IPS DF 6.9 (cell line): ENCODE results near the gene SPSB2.
"Not testable (repeated sequence)": the region's sequence is repeated elsewhere in the genome, so short reads cannot be mapped to it uniquely, and the experiment has no call there.

ENCODE experiments used
- DNase-seq: peaks from one replicate; pipeline ENCODE4 v3.0.0-alpha.2; 2013; ENCODE audit warnings: low read depth, low spot score
- H3K27ac ChIP-seq: one replicate; pipeline ENCODE4 v1.5.1; 2013; ENCODE audit warnings: low read length, control low read depth
- H3K27me3 ChIP-seq: 2 replicates; pipeline ENCODE4 v1.6.1; 2013; ENCODE audit warnings: mild to moderate bottlenecking, low read length; ENCODE audit not compliant: control insufficient read depth, insufficient read depth
- H3K36me3 ChIP-seq: 2 replicates; pipeline ENCODE4 v1.6.1; 2013; ENCODE audit warnings: low read length; ENCODE audit not compliant: control insufficient read depth, insufficient read depth
- H3K4me1 ChIP-seq: 2 replicates; pipeline ENCODE4 v1.6.1; 2013; ENCODE audit warnings: low read length; ENCODE audit not compliant: control insufficient read depth, insufficient read depth
- H3K4me3 ChIP-seq: 2 replicates; pipeline ENCODE4 v1.5.1; 2013; ENCODE audit warnings: mild to moderate bottlenecking, low read length
- H3K9me3 ChIP-seq: 2 replicates; pipeline ENCODE4 v1.6.1; 2013; ENCODE audit warnings: low read length, inconsistent platforms; ENCODE audit not compliant: control insufficient read depth, insufficient read depth
- WGBS: extraction: QIAGEN DNeasy Blood & Tissue Kit; methylation state at CpG from one replicate; pipeline ENCODE4 v1.1.7; 2013; ENCODE audit warnings: mixed read lengths, missing lambda C conversion rate; ENCODE audit not compliant: insufficient read length, insufficient coverage; 5-methylcytosine and 5-hydroxymethylcytosine counted together

The SPSB2 gene

GRCh38 chr12:6869049-6870021 lies 3.8 kb downstream of the SPSB2 start:
- WGBS, result no CpG with 5 or more reads among the region's 12 CpGs
- Histone ChIP-seq H3K36me3 (peaks cover 24% of the 10 kb centered on the region), H3K4me3 (peak overlapping the region; percentile 91; the same call in 1 of the 2 replicates), H3K4me1 (peaks cover 9% of the 10 kb centered on the region), H3K27ac (no peak overlapping the region), H3K9me3 (no peaks in the 10 kb centered on the region), H3K27me3 (no peaks in the 10 kb centered on the region)
- no peak for DNase-seq

GRCh38 chr12:6868211-6869048 lies 4.7 kb downstream of the SPSB2 start:
- peak overlapping the region; percentile 91 for H3K4me3 ChIP-seq
- no peaks in the 10 kb centered on the region for H3K9me3 ChIP-seq
- peaks cover 9% of the 10 kb centered on the region for H3K4me1 ChIP-seq
- DNase-seq, result no peak
- peaks cover 27% of the 10 kb centered on the region for H3K36me3 ChIP-seq
- H3K27ac ChIP-seq, result no peak overlapping the region
- no CpG with 5 or more reads among the region's 22 CpGs for WGBS
- H3K27me3 ChIP-seq, result no peaks in the 10 kb centered on the region

- H3K27ac ChIP-seq, result no peak within 1 kb of the TSS
- no peaks in the 10 kb centered on the region for H3K9me3 ChIP-seq
- peaks cover 27% of the 10 kb centered on the region for H3K36me3 ChIP-seq
- H3K4me3 ChIP-seq, result peak within 1 kb of the TSS; percentile 91
- no peaks in the 10 kb centered on the region for H3K27me3 ChIP-seq
- H3K4me1 ChIP-seq, result peaks cover 9% of the 10 kb centered on the region
- no peak for DNase-seq
- no CpG with 5 or more reads among the region's 86 CpGs for WGBS
Observed at GRCh38 chr12:6867413-6868210, 5.5 kb downstream of the SPSB2 start, which contains the start of gene TPI1. TPI1 (plus strand) TSS chr12:6867531; CDS start chr12:6867567, 36 bp downstream.

GRCh38 chr12:6866920-6867412 lies 6.1 kb downstream of the SPSB2 start:
- Histone ChIP-seq H3K27ac (no peak overlapping the region), H3K27me3 (no peaks in the 10 kb centered on the region), H3K4me3 (peak overlapping the region; percentile 91; the same call in 1 of the 2 replicates), H3K4me1 (peaks cover 9% of the 10 kb centered on the region), H3K9me3 (no peaks in the 10 kb centered on the region), H3K36me3 (peaks cover 27% of the 10 kb centered on the region)
- no CpG with 5 or more reads among the region's 33 CpGs for WGBS
- no peak for DNase-seq

- WGBS, result no CpG with 5 or more reads among the region's 19 CpGs
- no peaks in the 10 kb centered on the region for H3K9me3 ChIP-seq
- H3K27ac ChIP-seq, result no peak overlapping the region
- H3K36me3 ChIP-seq, result peaks cover 31% of the 10 kb centered on the region
- H3K27me3 ChIP-seq, result no peaks in the 10 kb centered on the region
- H3K4me3 ChIP-seq, result no peak overlapping the region; the same call in 1 of the 2 replicates
- peaks cover 9% of the 10 kb centered on the region for H3K4me1 ChIP-seq
- DNase-seq, result no peak
Observed at GRCh38 chr12:6866163-6866919, 6.8 kb downstream of the SPSB2 start.

- not testable (repeated sequence) for DNase-seq, H3K4me1 ChIP-seq, H3K4me3 ChIP-seq, H3K9me3 ChIP-seq, H3K27ac ChIP-seq, H3K27me3 ChIP-seq
- no CpG with 5 or more reads among the region's 5 CpGs for WGBS
- H3K36me3 ChIP-seq, result peaks cover 32% of the 10 kb centered on the region
Observed at GRCh38 chr12:6865307-6865706, 7.8 kb downstream of the SPSB2 start.

- H3K9me3 ChIP-seq, result no peaks in the 10 kb centered on the region
- H3K27me3 ChIP-seq, result no peaks in the 10 kb centered on the region
- H3K27ac ChIP-seq, result no peak overlapping the region
- no CpG with 5 or more reads among the region's 16 CpGs for WGBS
- no peak overlapping the region for H3K4me3 ChIP-seq
- no peak for DNase-seq
- peaks cover 4% of the 10 kb centered on the region for H3K4me1 ChIP-seq
- peaks cover 29% of the 10 kb centered on the region for H3K36me3 ChIP-seq
Observed at GRCh38 chr12:6863586-6864321, 9.3 kb downstream of the SPSB2 start.

GRCh38 chr12:6863033-6863432 lies 10.1 kb downstream of the SPSB2 start:
- DNase-seq, result no peak
- H3K27ac ChIP-seq, result no peak overlapping the region
- no peaks in the 10 kb centered on the region for H3K9me3 ChIP-seq
- no peaks in the 10 kb centered on the region for H3K27me3 ChIP-seq
- WGBS, result no CpG with 5 or more reads among the region's 11 CpGs
- H3K36me3 ChIP-seq, result peaks cover 34% of the 10 kb centered on the region
- H3K4me1 ChIP-seq, result peaks cover 4% of the 10 kb centered on the region
- no peak overlapping the region for H3K4me3 ChIP-seq

- Histone ChIP-seq H3K27me3 (no peaks in the 10 kb centered on the region), H3K4me1 (peaks cover 3% of the 10 kb centered on the region), H3K9me3 (no peaks in the 10 kb centered on the region), H3K4me3 (no peak overlapping the region), H3K36me3 (peaks cover 41% of the 10 kb centered on the region), H3K27ac (no peak overlapping the region)
- no peak for DNase-seq
- no CpG with 5 or more reads among the region's 9 CpGs for WGBS
Observed at GRCh38 chr12:6861391-6861790, 11.7 kb downstream of the SPSB2 start.
